Neural cell (in vitro differentiated cells): Measurements from ENCODE around the gene HSF5. TPM values are rescaled to one million over a fixed set of nuclear protein-coding genes. Genes with fewer than 3 reads are reported as not detected.

Experiments
- H2AFZ ChIP-seq: fragments of 200-600, 300-800 bp; sonication (generic), shearing (Covaris generic); 2 replicates; pipeline ENCODE4 v1.6.0; 2014; ENCODE audit warnings: low read depth, mild to moderate bottlenecking, antibody characterized with exemption, low read length, moderate library complexity
- H3F3A ChIP-seq: fragments of 200-600 bp; shearing (Covaris generic); 2 replicates; pipeline ENCODE4 v1.6.1; 2016; ENCODE audit warnings: mild to moderate bottlenecking, moderate library complexity, mixed read lengths, antibody characterized with exemption, low read length; ENCODE audit not compliant: insufficient read depth, poor library complexity, severe bottlenecking
- H3K27ac ChIP-seq: fragments of 200-600, 300-800 bp; sonication (generic), shearing (Covaris generic); 2 replicates; pipeline ENCODE4 v1.5.1; 2014; ENCODE audit warnings: mild to moderate bottlenecking, low read length, moderate library complexity
- H3K27me3 ChIP-seq: fragments of 300-800, 200-600 bp; sonication (generic), shearing (Covaris generic); 2 replicates; pipeline ENCODE4 v1.6.0; 2014; ENCODE audit warnings: mild to moderate bottlenecking, low read depth, low read length, moderate library complexity; ENCODE audit not compliant: insufficient read depth
- H3K36me3 ChIP-seq: fragments of 300-800, 200-600 bp; sonication (generic), shearing (Covaris generic); 2 replicates; pipeline ENCODE4 v1.5.1; 2014; ENCODE audit warnings: mild to moderate bottlenecking, antibody characterized with exemption, low read length, moderate library complexity; ENCODE audit not compliant: insufficient read depth
- H3K4me2 ChIP-seq: fragments of 300-800, 200-600 bp; sonication (generic), shearing (Covaris generic); 2 replicates; pipeline ENCODE4 v1.6.0; 2014; ENCODE audit warnings: mild to moderate bottlenecking, low read length
- H3K4me3 ChIP-seq: fragments of 300-800, 200-600 bp; sonication (generic), shearing (Covaris generic); 2 replicates; pipeline ENCODE4 v1.5.1; 2014; ENCODE audit warnings: mild to moderate bottlenecking, low read length, moderate library complexity
- H3K79me2 ChIP-seq: fragments of 200-600 bp; shearing (Covaris generic); replicated peaks from 2 replicates; pipeline ENCODE4 v1.6.0; 2014; ENCODE audit warnings: mild to moderate bottlenecking, low read length, moderate library complexity; ENCODE audit not compliant: insufficient read depth
- H3K9ac ChIP-seq: fragments of 300-800, 200-600 bp; sonication (generic), shearing (Covaris generic); 2 replicates; pipeline ENCODE4 v1.6.1; 2016; ENCODE audit warnings: mild to moderate bottlenecking, low read length, mixed read lengths
- H3K9me2 ChIP-seq: fragments of 200-600 bp; shearing (Covaris generic); 2 replicates; pipeline ENCODE4 v1.6.1; 2016; ENCODE audit warnings: mild to moderate bottlenecking, low read length, mixed read lengths; ENCODE audit not compliant: insufficient read depth
- H3K9me3 ChIP-seq: fragments of 200-600, 300-800 bp; sonication (generic), shearing (Covaris generic); 2 replicates; pipeline ENCODE4 v1.6.1; 2016; ENCODE audit warnings: mild to moderate bottlenecking, mixed run types, low read length, moderate library complexity, mixed read lengths
- H4K20me1 ChIP-seq: fragments of 200-600 bp; shearing (Covaris generic); 2 replicates; pipeline ENCODE4 v1.6.1; 2016; ENCODE audit warnings: mild to moderate bottlenecking, mixed run types; ENCODE audit not compliant: insufficient read depth
- EP300 ChIP-seq: fragments of 450-650 bp; conservative IDR thresholded peaks from 2 replicates; pipeline ENCODE4 v1.6.1; 2014; ENCODE audit warnings: antibody characterized with exemption, mild to moderate bottlenecking, moderate library complexity; ENCODE audit not compliant: poor library complexity, severe bottlenecking
- EZH2 ChIP-seq: fragments of 200-600, 300-800 bp; shearing (Covaris generic), sonication (generic); IDR thresholded peaks from 2 replicates; pipeline ENCODE4 v1.6.1; 2014; ENCODE audit warnings: antibody characterized with exemption, low read length, borderline replicate concordance, mild to moderate bottlenecking; ENCODE audit not compliant: insufficient read depth, poor library complexity, severe bottlenecking
- MXI1 ChIP-seq: fragments of 450-650 bp; conservative IDR thresholded peaks from 2 replicates; pipeline ENCODE4 v1.6.1; 2014; ENCODE audit warnings: antibody characterized with exemption, mild to moderate bottlenecking; ENCODE audit not compliant: poor library complexity, severe bottlenecking
- POLR2AphosphoS5 ChIP-seq: IDR thresholded peaks from 2 replicates; pipeline ENCODE4 v1.6.1; 2012
- RAD21 ChIP-seq: fragments of 450-650 bp; conservative IDR thresholded peaks from 2 replicates; pipeline ENCODE4 v1.6.1; 2014; ENCODE audit warnings: antibody characterized with exemption, mild to moderate bottlenecking, moderate library complexity
- SMC3 ChIP-seq: fragments of 450-650 bp; conservative IDR thresholded peaks from 2 replicates; pipeline ENCODE4 v1.6.1; 2014; ENCODE audit warnings: antibody characterized with exemption, mild to moderate bottlenecking, moderate library complexity; ENCODE audit not compliant: poor library complexity
- TAF1 ChIP-seq: IDR thresholded peaks from 2 replicates; pipeline ENCODE4 v1.6.1; 2012; ENCODE audit warnings: low read depth
- polyA plus RNA-seq: library from polyadenylated mRNA; depleted of rRNA; stranded (reverse); fragments of >200 nt; gene quantifications from 2 replicates; pipeline ENCODE4 v1.2.3, GENCODE V29; 2014
- TF ChIP-seq, protein P1 (sequence below): fragments of 450-650 bp; IDR thresholded peaks from 2 replicates; pipeline ENCODE4 v1.5.1; 2014; ENCODE audit warnings: antibody characterized with exemption, mild to moderate bottlenecking, moderate library complexity; ENCODE audit not compliant: poor library complexity, severe bottlenecking
- TF ChIP-seq, protein P2 (sequence below): IDR thresholded peaks from 2 replicates; pipeline ENCODE4 v1.6.1; 2012; ENCODE audit warnings: borderline replicate concordance

The HSF5 gene
- polyA plus RNA-seq, 1 donor from 2014 or later = 0.21 TPM

DNA sequence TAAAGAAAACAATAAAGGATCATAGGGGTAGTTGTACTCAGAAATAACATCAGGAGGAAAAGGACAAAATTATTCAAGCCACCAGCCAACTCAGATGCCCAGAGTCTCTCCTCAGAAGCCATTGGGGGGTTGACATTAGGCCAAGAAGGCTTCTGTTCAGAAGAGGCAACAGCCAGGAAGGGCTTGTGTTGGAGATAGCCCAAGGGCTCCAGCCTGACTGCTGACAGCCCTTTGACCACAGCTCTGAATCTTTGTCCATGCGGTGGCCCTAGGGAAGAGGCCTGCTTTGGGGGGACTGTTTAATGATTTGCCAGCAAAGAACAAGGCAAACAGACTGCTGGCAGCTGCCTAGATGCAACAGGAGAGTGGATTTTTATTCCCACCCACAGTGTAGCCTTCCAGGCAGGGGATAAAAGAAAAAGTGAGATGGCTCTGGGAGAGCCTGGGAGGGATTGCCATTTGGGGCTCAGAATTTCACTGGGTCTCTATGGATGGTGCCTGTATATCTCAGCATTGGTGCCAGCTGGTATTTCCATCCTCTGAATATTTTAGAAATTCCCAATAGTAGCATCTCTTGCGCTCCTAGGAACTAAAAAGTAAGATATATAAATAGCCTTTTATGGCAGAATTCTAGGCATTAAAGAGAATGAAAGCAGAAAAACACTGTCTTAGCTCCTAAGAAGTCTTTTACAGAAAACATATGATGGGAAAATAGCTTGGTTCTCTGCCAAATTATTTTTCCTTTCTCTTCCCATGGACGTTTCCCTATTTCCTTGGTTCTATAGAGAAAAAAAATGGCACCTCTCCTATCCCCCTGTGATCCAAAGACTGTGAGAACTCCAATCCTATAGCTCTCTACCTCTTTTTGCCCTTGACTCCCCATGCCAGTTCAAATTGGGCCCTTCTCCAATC is 106.8 kb downstream of the HSF5 start:
- no peaks in the 10 kb centered on the region for H3K79me2 ChIP-seq
- TF ChIP-seq EZH2 (no peak), SMC3 (no peak), MXI1 (no peak), TAF1 (no peak), POLR2AphosphoS5 (no peak)
- H3K27ac ChIP-seq = no peak overlapping the region
- H3K4me2 ChIP-seq = no peak overlapping the region
- H3K4me3 ChIP-seq = no peak overlapping the region
- H3K9me3 ChIP-seq = no peaks in the 10 kb centered on the region
- H3K27me3 ChIP-seq = no peaks in the 10 kb centered on the region
- H2AFZ ChIP-seq = no peak overlapping the region
- H4K20me1 ChIP-seq = no peaks in the 10 kb centered on the region
- no peak overlapping the region for H3K9ac ChIP-seq
- no peaks in the 10 kb centered on the region for H3K36me3 ChIP-seq
- no peaks in the 10 kb centered on the region for H3K9me2 ChIP-seq
- no peaks in the 10 kb centered on the region for H3F3A ChIP-seq

DNA sequence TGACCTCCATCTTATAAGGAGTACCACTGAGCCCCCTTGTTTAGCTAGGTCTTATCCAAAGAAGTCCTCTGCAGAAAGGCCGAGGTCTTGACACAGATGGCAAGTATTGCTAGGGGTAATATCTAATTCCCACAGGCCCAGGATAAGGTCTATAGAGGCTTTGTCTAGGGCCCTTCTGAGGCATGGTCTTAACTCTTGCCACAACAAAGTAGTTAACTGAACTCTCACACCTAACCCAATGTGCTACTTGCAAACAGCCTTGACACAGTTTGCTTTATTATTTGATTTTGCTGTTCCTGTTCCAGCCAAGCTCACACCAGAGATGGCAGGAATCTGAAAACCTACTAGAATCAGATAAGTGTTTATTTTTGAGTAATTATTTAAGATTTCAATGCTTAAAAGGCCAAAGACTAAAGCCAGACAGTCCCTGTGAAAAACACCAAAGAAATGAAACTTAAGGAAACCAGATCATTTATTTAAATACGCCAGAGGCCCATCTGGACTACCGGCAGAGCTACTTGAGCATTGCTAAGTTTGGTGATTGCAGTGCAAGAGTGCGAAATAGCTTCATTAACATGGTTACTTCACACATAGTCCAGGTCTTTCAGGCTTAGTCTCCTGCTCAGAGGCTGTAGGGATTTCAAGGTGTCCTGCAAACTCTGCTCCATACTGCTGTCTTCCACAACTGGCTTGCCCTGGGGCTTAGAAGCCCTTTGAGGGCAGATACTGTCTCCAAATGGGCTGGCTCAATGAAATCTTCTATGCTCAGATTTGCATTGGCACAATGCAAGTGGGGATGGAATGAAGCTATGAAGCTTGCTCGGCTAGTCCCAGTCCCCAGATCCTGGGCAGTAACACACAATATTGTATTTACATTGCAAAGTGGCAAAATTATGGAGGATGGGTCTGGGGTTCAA is 107.7 kb downstream of the HSF5 start:
- Histone ChIP-seq H4K20me1 (no peaks in the 10 kb centered on the region), H3K4me2 (no peak overlapping the region), H3K9me3 (no peaks in the 10 kb centered on the region), H2AFZ (no peak overlapping the region), H3K36me3 (no peaks in the 10 kb centered on the region), H3K4me3 (no peak overlapping the region), H3K27ac (no peak overlapping the region), H3F3A (no peaks in the 10 kb centered on the region), H3K9ac (no peak overlapping the region), H3K79me2 (no peaks in the 10 kb centered on the region), H3K27me3 (no peaks in the 10 kb centered on the region), H3K9me2 (no peaks in the 10 kb centered on the region)
- TF ChIP-seq EZH2 (no peak), POLR2AphosphoS5 (no peak), SMC3 (no peak), EP300 (no peak), TAF1 (no peak), MXI1 (no peak), RAD21 (no peak)
- TF ChIP-seq, protein P1, sequence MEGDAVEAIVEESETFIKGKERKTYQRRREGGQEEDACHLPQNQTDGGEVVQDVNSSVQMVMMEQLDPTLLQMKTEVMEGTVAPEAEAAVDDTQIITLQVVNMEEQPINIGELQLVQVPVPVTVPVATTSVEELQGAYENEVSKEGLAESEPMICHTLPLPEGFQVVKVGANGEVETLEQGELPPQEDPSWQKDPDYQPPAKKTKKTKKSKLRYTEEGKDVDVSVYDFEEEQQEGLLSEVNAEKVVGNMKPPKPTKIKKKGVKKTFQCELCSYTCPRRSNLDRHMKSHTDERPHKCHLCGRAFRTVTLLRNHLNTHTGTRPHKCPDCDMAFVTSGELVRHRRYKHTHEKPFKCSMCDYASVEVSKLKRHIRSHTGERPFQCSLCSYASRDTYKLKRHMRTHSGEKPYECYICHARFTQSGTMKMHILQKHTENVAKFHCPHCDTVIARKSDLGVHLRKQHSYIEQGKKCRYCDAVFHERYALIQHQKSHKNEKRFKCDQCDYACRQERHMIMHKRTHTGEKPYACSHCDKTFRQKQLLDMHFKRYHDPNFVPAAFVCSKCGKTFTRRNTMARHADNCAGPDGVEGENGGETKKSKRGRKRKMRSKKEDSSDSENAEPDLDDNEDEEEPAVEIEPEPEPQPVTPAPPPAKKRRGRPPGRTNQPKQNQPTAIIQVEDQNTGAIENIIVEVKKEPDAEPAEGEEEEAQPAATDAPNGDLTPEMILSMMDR = no peak
- TF ChIP-seq, protein P2, sequence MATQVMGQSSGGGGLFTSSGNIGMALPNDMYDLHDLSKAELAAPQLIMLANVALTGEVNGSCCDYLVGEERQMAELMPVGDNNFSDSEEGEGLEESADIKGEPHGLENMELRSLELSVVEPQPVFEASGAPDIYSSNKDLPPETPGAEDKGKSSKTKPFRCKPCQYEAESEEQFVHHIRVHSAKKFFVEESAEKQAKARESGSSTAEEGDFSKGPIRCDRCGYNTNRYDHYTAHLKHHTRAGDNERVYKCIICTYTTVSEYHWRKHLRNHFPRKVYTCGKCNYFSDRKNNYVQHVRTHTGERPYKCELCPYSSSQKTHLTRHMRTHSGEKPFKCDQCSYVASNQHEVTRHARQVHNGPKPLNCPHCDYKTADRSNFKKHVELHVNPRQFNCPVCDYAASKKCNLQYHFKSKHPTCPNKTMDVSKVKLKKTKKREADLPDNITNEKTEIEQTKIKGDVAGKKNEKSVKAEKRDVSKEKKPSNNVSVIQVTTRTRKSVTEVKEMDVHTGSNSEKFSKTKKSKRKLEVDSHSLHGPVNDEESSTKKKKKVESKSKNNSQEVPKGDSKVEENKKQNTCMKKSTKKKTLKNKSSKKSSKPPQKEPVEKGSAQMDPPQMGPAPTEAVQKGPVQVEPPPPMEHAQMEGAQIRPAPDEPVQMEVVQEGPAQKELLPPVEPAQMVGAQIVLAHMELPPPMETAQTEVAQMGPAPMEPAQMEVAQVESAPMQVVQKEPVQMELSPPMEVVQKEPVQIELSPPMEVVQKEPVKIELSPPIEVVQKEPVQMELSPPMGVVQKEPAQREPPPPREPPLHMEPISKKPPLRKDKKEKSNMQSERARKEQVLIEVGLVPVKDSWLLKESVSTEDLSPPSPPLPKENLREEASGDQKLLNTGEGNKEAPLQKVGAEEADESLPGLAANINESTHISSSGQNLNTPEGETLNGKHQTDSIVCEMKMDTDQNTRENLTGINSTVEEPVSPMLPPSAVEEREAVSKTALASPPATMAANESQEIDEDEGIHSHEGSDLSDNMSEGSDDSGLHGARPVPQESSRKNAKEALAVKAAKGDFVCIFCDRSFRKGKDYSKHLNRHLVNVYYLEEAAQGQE = no peak
